Central memory CD8-positive, alpha-beta T cell (primary cell): ENCODE results near the gene CACNB4.

Experiments used
- ATAC-seq: fragments of 150-1000 bp; cut with Tn5 transposase; replicated peaks from 2 replicates; pipeline ENCODE4 v1.10.0; 2022; ENCODE audit warnings: mild to moderate bottlenecking, moderate FRiP score, moderate number of reproducible peaks; ENCODE audit not compliant: poor library complexity, severe bottlenecking; ENCODE audit errors: extremely low read depth
- DNase-seq, 2 donors: peaks; one replicate each; pipeline ENCODE4 v3.0.0; 2021; ENCODE audit warnings: low spot score in 2 of 2
- H3K27ac Mint-ChIP-seq: one replicate; pipeline ENCODE4 v1.8.0; 2022; ENCODE audit warnings: low read depth, mild to moderate bottlenecking, moderate library complexity, mixed read lengths
- H3K27me3 Mint-ChIP-seq: one replicate; pipeline ENCODE4 v1.8.0; 2022; ENCODE audit warnings: mixed read lengths
- H3K36me3 Mint-ChIP-seq: one replicate; pipeline ENCODE4 v1.8.0; 2022; ENCODE audit warnings: mild to moderate bottlenecking, moderate library complexity, mixed read lengths; ENCODE audit not compliant: insufficient read depth
- H3K4me1 Mint-ChIP-seq: one replicate; pipeline ENCODE4 v1.8.0; 2022; ENCODE audit warnings: mixed read lengths
- H3K4me3 Mint-ChIP-seq: one replicate; pipeline ENCODE4 v1.8.0; 2022; ENCODE audit warnings: mild to moderate bottlenecking, moderate library complexity, mixed read lengths
- H3K9me3 Mint-ChIP-seq: one replicate; pipeline ENCODE4 v1.8.0; 2022; ENCODE audit warnings: mixed read lengths

The CACNB4 gene

DNA sequence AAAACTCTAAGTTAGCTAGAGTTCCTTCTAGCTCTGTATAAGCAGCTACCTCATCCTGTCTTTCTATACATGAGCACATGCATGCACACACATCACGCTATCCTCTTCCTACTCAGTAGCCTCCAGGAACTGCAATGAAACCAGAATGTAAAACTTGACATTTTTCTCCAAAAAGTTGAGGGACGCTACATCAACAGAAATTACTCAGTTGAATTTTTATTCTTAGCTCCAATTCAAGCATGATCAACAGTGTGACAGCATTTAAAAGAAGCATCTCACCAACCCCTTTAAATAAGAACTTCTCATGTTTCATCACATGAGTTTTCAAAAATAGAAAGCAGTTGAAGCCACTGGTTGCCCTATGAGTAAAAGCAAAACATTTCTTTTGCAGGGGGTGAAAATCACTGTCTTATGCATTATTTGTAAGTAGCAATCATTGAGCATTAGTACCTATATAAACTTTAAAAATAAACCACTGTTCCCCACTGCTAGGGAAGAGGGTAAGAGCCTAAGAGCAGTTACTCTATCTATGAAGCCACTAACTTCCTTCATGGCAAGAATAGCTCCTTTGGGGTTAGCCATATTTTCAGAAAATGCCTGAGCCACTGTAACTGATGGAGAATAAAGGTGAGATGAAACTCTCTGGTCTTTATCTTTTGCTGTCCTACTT is 192.7 kb downstream of the CACNB4 start:
- Mint-ChIP-seq H3K9me3 (no peaks in the 10 kb centered on the region), H3K4me1 (no peaks in the 10 kb centered on the region), H3K4me3 (no peak overlapping the region), H3K27me3 (peaks cover 26% of the 10 kb centered on the region), H3K27ac (no peak overlapping the region), H3K36me3 (no peaks in the 10 kb centered on the region)
- ATAC-seq (no peak), DNase-seq (no peak)

DNA sequence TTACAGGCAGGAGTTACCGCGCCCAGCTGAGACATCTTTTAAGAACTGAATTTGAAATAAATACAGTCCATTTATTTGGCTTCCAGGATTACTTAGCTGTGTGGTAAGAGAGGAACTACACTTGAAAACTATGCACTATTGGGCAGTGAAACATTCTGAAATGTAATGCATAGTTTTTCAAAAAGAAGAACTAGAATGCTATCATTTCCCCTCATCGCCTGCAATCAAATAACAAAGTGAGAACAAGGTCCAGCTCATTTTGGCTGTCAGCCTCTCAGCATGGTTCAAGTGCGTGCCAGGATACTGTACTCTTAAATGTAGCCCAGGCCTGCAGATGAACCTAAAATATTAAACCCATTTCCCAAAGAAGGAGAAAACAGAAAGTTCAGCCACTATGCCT is 194.0 kb downstream of the CACNB4 start:
- H3K27ac Mint-ChIP-seq = no peak overlapping the region
- H3K4me3 Mint-ChIP-seq = no peak overlapping the region
- ATAC-seq (no peak), DNase-seq (no peak)
- H3K36me3 Mint-ChIP-seq = no peaks in the 10 kb centered on the region
- H3K4me1 Mint-ChIP-seq = no peaks in the 10 kb centered on the region
- H3K27me3 Mint-ChIP-seq = peaks cover 13% of the 10 kb centered on the region
- no peaks in the 10 kb centered on the region for H3K9me3 Mint-ChIP-seq

DNA sequence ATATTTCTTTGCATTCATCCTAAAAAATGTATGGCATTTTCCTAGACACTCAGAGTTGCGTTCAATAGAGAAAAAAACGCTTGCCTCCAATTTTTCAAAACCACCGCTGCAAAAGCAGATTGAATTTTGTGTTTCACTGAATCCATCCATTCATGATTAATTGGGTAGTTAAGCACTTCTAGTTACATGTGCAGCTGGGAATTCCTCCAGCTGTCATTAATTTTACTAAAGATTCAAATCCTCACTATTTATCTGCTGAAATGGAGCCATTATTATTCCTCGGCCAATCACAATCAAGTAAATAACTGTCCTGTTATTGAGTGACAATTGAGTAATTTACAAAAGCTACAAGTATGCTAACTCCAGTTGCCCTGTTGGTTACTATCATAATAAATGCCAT is 194.8 kb downstream of the CACNB4 start:
- ATAC-seq (no peak), DNase-seq (no peak)
- no peaks in the 10 kb centered on the region for H3K36me3 Mint-ChIP-seq
- no peaks in the 10 kb centered on the region for H3K4me1 Mint-ChIP-seq
- H3K4me3 Mint-ChIP-seq = no peak overlapping the region
- H3K9me3 Mint-ChIP-seq = no peaks in the 10 kb centered on the region
- peaks cover 9% of the 10 kb centered on the region for H3K27me3 Mint-ChIP-seq
- no peak overlapping the region for H3K27ac Mint-ChIP-seq

GRCh38 chr2:151902829-151903228 is 196.0 kb downstream of the CACNB4 start:
- Mint-ChIP-seq H3K4me1 (no peaks in the 10 kb centered on the region), H3K9me3 (no peaks in the 10 kb centered on the region), H3K36me3 (no peaks in the 10 kb centered on the region), H3K27ac (no peak overlapping the region), H3K27me3 (peaks cover 9% of the 10 kb centered on the region), H3K4me3 (no peak overlapping the region)
- DNase-seq = no peak
- ATAC-seq = no peak

- no peak for DNase-seq
- Mint-ChIP-seq H3K27ac (no peak overlapping the region), H3K4me3 (no peak overlapping the region), H3K27me3 (peaks cover 17% of the 10 kb centered on the region), H3K36me3 (no peaks in the 10 kb centered on the region), H3K9me3 (no peaks in the 10 kb centered on the region), H3K4me1 (no peaks in the 10 kb centered on the region)
- ATAC-seq = no peak
These were observed 198.5 kb downstream of the CACNB4 start for GRCh38 chr2:151900331-151900730.

- no peaks in the 10 kb centered on the region for H3K4me1 Mint-ChIP-seq
- no peak overlapping the region for H3K4me3 Mint-ChIP-seq
- H3K36me3 Mint-ChIP-seq = no peaks in the 10 kb centered on the region
- no peak overlapping the region for H3K27ac Mint-ChIP-seq
- no peak for ATAC-seq
- DNase-seq = no peak
- H3K9me3 Mint-ChIP-seq = peaks cover 6% of the 10 kb centered on the region
- peaks cover 17% of the 10 kb centered on the region for H3K27me3 Mint-ChIP-seq
These were observed 199.7 kb downstream of the CACNB4 start for GRCh38 chr2:151899156-151899555.

GRCh38 chr2:151891566-151892194 is 207.2 kb downstream of the CACNB4 start:
- no peak for DNase-seq
- H3K9me3 Mint-ChIP-seq = peaks cover 6% of the 10 kb centered on the region
- H3K27ac Mint-ChIP-seq = no peak overlapping the region

DNA sequence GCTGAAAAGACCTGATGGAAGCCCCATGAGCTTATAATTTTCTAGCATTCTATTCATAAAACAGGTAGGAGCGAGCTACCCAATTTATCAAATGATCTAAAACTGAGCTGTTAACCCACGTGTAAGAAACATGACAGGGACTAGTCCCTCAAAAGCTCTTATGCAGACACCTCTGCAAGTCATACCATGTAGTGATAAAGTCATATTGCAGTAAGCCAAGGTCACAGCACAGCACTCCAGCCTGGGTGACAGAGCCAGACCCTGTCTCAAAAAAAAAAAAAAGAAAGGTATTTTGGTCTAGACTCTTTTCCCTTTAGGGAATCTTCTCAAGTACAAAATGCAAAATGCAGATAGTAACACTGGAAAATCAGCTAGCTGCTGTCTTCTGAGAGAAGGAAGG is 211.7 kb downstream of the CACNB4 start:
- Mint-ChIP-seq H3K27me3 (peaks cover 26% of the 10 kb centered on the region), H3K36me3 (peaks cover 2% of the 10 kb centered on the region), H3K27ac (no peak overlapping the region), H3K9me3 (no peaks in the 10 kb centered on the region), H3K4me1 (no peaks in the 10 kb centered on the region), H3K4me3 (no peak overlapping the region)
- no peak for ATAC-seq
- no peak for DNase-seq

More at GRCh38 chr2:151891566-151892194, 207.2 kb downstream of the CACNB4 start:
- Mint-ChIP-seq H3K4me3 (no peak overlapping the region), H3K27me3 (peaks cover 33% of the 10 kb centered on the region), H3K4me1 (no peaks in the 10 kb centered on the region), H3K36me3 (peaks cover 2% of the 10 kb centered on the region)
- ATAC-seq = no peak

DNA sequence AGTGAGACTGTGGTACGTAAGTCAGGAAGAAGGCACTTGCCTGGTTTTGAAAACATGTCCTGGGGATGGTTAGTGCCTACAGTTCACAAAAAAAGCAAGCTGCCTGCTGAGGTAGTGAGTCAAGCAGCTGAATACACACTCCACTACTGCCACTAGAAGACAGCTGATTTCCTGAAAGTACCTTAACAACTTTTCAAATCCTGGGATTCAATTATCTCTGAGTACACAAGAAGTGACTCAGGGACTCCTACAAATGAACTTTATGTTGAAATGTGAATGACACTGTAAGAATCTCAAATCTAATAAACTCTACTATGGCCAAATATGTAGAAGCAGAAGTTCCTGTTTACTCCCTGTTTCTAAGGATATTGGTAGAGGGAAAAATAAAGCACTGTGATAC is 212.6 kb downstream of the CACNB4 start:
- ATAC-seq (no peak), DNase-seq (no peak)
- no peaks in the 10 kb centered on the region for H3K4me1 Mint-ChIP-seq

GRCh38 chr2:151882786-151883445 is 215.9 kb downstream of the CACNB4 start:
- Mint-ChIP-seq H3K4me1 (no peaks in the 10 kb centered on the region), H3K4me3 (no peak overlapping the region), H3K27me3 (no peaks in the 10 kb centered on the region), H3K9me3 (no peaks in the 10 kb centered on the region), H3K27ac (no peak overlapping the region), H3K36me3 (no peaks in the 10 kb centered on the region)
- no peak for DNase-seq
- ATAC-seq = no peak

More for the DNA sequence above, 212.6 kb downstream of the CACNB4 start:
- Mint-ChIP-seq H3K27ac (no peak overlapping the region), H3K4me3 (no peak overlapping the region), H3K9me3 (no peaks in the 10 kb centered on the region), H3K36me3 (peaks cover 2% of the 10 kb centered on the region), H3K27me3 (peaks cover 17% of the 10 kb centered on the region)

GRCh38 chr2:151881342-151881741 is 217.5 kb downstream of the CACNB4 start:
- no peaks in the 10 kb centered on the region for H3K9me3 Mint-ChIP-seq
- H3K4me1 Mint-ChIP-seq = no peaks in the 10 kb centered on the region
- DNase-seq (no peak), ATAC-seq (no peak)
- no peak overlapping the region for H3K27ac Mint-ChIP-seq
- no peak overlapping the region for H3K4me3 Mint-ChIP-seq
- H3K36me3 Mint-ChIP-seq = no peaks in the 10 kb centered on the region
- H3K27me3 Mint-ChIP-seq = no peaks in the 10 kb centered on the region

GRCh38 chr2:151880586-151880985 is 218.3 kb downstream of the CACNB4 start:
- Mint-ChIP-seq H3K27ac (no peak overlapping the region), H3K9me3 (no peaks in the 10 kb centered on the region), H3K4me3 (no peak overlapping the region), H3K27me3 (no peaks in the 10 kb centered on the region), H3K36me3 (no peaks in the 10 kb centered on the region), H3K4me1 (no peaks in the 10 kb centered on the region)
- no peak for DNase-seq
- ATAC-seq = no peak
